EH (cell line): ENCODE data around the gene TJP2.

Source experiments
- DNase-seq: peaks from one replicate; pipeline ENCODE4 v3.0.0-alpha.2; 2015; ENCODE audit warnings: low read depth

The TJP2 gene

DNA sequence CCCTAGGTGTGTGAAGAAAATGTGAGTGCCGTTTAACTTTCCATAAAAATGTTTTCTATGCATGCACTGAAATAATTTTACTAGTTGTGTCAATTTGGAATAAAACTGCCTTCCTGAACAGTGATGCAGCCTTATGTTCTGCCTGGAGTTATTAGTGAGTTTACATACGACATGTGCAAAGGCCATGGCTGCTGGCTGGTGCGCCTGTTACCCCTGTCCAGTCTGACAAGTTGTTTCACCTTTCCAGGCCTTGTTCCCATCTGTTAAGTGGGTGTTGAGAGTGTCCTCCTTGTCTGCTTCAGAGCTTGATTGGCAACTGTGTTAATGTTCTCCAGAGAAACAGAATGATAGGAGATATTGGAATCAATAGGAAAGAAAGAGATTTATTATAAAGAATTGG is 60.6 kb downstream of the TJP2 start:
- DNase-seq, result no peak

DNA sequence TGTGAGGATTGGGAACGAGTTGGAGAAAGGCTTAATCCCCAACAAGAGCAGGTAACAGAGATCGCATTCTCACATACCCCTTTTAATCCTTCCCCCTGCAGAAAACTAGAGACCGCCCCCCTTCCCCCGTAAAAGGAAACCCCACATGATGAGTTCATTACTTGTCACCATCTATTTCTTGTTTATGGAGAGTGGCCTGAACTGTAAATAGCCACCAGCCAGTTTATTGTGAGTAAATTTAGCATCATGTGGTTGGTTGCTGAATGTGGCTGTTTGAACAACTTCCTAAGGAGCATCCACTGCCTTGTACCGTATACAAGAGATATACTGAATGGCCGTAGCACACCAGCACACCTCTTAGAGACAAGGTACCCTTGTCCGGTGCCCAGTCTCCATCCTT is 62.1 kb downstream of the TJP2 start:
- DNase-seq, result no peak

DNA sequence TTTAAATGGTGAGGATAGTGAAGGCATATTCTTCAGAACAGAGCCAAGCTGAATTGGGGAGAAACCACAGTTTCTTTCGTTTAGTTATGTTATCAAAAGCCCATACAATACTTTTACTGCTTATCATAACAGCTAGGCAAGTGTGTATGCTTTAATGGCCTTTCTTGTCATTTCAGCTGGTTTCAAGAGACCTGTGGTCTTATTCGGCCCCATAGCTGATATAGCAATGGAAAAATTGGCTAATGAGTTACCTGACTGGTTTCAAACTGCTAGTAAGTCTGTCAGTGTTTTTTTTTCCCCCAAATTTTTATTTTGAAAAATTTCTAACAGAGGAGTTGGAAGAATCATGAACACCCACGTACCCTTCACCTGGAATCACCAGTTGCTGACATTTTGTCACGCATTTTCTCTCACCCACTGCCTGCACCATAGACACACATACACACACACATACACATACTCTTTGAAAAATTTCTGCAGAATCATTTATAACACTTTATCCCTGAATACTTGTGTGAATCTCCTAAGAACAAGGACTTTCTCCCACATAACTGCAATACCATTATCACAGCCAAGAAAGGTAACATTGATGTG is 63.7 kb downstream of the TJP2 start:
- DNase-seq, result no peak

DNA sequence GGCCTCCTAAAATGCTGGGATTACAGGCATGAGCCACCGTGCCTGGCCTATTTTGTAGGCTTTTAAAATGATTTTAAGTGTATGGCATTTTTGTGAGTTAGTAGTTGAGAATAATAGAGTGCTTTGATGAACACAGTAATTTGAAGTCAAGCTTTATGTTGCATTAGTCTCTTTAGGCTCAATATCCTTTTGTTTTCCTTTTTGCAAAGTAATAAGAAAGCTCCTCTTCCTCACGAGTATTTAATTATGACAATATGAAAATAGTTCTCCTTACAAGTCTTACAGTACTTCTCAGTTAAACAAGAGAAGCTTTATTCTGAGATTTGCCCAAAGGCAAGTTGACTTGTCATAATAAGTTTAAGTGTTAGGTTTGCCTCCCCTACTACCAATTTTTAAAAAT is 69.0 kb downstream of the TJP2 start:
- no peak for DNase-seq

DNA sequence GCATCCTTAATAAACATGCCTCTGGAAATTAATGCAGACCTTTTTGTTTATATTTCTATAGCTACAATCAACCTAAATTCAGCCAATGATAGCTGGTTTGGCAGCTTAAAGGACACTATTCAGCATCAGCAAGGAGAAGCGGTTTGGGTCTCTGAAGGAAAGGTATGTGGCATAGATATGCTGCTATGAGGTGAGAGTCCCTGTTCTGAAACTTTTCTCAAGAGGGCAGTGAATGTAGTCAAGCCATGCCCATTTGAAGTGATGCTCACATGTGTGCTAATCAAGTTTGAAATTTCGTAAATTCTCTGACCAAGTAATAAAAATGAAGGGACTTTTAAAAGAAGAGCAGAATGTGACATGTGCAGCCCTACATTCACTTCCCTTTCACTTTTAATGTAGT is 72.6 kb downstream of the TJP2 start:
- no peak for DNase-seq

DNA sequence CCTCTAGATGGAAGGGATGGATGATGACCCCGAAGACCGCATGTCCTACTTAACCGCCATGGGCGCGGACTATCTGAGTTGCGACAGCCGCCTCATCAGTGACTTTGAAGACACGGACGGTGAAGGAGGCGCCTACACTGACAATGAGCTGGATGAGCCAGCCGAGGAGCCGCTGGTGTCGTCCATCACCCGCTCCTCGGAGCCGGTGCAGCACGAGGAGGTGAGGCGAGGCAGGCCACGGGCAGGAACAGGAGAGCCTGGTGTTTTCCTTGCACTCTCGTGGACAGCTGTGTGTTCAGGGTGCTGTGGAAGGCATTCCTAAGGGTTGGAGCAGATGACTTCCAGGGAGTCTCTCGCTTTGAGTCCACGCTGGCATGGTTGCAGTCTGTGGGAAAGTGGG is 73.9 kb downstream of the TJP2 start:
- DNase-seq, result no peak

DNA sequence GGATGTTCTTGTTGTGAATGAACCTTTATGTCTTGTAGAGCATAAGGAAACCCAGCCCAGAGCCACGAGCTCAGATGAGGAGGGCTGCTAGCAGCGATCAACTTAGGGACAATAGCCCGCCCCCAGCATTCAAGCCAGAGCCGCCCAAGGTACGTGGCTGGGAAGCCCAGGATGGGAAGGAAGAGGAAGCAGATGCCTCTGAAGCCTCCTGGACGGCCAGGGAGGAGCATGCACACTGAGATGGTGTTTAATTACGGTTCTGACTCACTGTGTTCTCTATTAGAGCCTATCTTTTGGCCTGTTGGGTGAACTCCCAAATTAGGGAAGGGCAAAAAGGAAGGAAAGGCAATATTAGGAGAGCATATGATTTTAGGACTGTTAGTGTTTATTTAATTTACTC is 75.3 kb downstream of the TJP2 start:
- peak; percentile 20 for DNase-seq

DNA sequence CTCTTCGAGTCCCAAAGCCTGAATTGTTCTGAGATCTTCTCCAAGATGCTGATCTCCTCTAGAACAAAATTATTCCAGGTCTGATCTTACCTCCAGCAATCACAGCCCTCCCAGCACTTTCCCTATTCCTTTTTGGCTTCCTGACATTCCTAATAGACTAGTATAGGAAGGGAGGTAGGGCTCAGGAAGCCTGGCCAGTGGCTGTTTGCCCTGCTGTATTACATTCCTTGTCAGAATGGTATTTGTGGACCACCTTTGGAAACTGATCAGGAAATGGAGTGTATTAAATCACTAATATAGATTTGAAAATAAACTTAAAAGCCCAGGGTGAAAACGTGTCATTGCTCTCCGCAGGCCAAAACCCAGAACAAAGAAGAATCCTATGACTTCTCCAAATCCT is 76.6 kb downstream of the TJP2 start:
- DNase-seq, result no peak

DNA sequence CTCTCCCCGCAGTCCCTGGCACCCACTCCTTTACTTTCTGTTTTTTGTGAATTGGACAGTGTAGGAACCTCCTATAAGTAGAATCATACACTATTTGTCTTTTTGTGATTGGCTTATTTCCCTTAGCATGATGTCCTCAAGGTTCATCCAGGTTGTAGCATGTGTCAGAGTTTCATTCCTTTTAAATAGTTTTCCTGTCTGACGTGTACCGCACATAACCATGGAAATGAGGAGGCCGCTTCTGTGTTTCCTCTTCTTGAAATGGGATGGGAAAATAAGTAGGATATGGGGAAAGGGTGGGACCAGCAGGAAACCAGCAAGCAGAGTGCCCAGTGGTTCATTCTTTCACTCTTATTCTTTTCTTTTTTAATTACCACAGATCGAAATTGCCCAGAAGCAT is 78.4 kb downstream of the TJP2 start:
- no peak for DNase-seq

DNA sequence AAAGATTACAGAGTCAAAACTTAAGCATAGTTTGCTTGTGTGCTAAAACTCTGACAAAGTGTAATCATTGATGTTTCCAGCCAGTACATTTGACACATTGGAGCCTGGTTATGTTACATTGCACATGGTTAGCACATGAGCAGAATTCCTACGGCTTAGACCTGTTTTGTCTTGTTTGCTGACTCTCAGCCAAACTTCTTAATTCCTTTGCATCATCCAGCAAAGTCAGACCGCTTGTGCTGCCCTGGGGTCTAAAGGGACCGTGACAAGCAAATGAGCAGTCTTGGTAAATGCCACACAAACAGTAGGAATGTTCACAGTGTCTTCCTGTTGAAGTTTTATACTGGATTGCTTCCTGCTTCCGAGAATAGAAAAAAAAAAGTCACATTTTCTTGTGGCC is 79.0 kb downstream of the TJP2 start:
- peak; percentile 38 for DNase-seq

DNA sequence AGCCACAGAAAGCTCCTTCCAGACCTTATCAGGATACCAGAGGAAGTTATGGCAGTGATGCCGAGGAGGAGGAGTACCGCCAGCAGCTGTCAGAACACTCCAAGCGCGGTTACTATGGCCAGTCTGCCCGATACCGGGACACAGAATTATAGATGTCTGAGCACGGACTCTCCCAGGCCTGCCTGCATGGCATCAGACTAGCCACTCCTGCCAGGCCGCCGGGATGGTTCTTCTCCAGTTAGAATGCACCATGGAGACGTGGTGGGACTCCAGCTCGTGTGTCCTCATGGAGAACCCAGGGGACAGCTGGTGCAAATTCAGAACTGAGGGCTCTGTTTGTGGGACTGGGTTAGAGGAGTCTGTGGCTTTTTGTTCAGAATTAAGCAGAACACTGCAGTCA is 80.1 kb downstream of the TJP2 start:
- no peak for DNase-seq

DNA sequence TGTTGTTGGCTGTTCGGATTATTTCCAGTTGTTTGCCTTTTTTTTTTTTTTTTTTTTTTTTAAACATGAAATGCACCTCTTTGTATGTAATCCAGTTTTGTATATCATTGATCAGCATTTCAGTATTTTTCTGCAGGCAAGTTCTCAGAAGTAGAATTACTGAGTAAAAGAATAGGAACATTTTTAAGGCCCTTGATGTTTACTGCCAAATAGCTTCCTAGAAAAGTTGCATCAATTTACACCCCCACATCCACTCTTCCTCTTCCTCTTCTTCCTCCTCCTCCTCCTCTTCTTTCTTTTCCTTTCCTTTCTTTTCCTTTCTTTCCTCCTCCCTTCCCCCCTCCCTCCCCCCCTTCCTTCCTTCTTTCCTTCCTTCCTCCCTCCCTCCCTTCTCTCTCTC is 81.5 kb downstream of the TJP2 start:
- DNase-seq, result no peak

DNA sequence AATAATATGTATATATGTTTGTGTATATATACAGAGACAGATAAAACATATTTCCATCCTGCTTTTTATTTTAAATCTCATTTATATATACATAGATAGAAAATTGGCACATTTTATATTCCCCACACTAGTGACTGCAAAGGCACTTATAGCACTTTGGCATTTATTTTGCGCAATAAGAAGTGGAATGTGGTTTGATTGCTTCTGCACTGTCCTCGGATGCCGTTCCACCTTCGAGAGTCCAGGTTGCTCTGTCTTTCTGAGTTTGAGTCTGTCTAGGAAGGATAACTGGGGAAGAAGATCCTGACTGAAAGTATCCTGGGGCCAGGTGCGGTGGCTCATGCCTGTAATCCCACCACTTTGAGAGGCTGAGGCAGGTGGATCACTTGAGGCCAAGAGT is 84.5 kb downstream of the TJP2 start:
- DNase-seq, result no peak

DNA sequence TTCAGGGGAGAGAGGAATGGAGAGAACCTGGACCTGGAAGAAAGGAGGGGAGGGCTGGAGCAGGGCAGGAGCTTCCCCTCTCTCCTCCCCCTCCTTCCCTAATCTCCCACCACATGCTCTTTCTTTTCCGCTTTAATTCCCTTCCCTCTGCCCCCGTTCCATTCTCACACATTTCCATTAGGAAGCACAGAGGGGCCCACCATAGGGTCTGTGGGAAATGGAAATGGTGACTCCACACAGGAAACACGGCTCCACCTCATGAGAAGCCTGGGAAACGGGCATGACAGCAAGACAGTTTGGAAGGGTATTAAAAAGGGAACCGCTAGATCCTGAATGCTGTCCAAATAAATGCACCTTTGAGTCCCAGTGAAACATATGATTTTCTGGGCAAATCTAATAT is 86.1 kb downstream of the TJP2 start:
- no peak for DNase-seq

DNA sequence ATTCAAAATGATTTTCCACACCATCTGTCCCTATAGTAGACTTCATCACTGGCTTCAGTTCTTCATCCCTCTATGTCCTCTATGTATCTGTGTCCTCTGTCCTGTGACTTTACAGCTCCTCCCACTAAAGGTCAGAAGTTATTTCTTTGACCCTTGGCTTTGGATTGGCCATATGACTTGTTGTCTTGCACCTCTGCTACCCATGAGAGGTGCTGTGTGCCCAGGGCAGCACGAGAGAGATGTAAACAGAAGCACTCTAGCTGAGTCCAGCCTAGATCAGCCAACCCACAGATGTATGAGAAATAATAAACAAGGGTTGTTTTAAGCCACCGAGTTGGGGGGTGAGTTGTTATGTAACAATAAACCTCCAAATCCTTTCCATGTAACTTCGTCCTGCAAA is 87.6 kb downstream of the TJP2 start:
- DNase-seq, result no peak

DNA sequence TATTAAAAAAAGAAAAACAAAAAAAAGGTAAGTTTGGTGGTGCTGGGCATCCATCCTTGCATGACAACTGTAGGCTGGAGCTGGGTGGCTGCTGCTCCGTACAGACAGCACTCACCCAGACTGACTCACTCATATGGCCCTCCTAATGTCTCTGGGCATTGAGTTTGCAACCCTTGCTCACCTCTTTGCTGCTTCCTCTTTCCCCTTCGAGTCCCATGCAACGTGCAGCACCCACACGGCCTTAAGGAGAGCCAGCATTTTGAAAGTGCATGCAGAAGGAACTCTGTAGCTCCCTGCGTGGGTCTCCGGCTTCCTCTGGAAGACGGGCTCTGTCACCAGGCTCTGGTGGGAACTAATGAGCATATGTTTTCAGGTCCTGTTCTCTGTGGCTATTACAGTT is 90.4 kb downstream of the TJP2 start:
- DNase-seq, result no peak

DNA sequence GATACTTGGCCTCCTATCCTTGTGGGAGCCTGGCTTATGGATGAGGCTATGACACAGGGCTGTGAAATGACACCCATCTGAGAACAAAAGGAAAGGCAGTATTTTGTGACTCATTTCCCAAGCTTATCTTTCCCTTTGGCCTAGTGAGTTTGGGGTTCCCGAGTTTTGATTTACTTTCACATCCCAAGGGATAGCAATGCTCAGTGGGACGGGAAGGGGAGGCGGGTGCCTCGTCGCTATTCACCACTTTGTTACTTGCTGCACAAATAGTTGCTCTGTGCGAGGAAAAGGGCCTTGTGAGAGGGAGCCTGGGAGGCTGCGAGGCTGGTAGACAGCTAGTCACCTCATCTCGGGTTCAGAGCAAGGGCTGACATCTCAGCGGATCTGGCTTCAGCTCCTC is 91.8 kb downstream of the TJP2 start:
- peak; percentile 8 for DNase-seq

DNA sequence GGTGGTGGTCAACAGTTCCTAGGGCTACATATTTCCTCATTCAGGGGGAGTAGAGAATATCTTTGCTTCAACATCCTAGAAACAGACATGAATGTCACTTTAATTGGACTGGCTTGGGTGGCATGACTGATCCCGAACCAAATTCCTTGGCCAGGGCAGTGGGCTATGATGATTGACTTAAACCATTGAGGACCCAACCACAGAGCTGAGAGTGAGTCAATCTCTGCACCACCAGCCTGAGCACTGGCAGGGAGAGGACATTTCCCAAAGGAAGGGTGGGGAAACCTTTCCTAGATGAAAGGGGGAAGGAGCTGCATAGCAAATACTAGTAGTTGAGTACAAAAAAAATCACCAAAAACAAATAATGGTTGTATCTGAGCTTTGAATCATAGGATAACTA is 98.1 kb downstream of the TJP2 start:
- DNase-seq, result no peak

DNA sequence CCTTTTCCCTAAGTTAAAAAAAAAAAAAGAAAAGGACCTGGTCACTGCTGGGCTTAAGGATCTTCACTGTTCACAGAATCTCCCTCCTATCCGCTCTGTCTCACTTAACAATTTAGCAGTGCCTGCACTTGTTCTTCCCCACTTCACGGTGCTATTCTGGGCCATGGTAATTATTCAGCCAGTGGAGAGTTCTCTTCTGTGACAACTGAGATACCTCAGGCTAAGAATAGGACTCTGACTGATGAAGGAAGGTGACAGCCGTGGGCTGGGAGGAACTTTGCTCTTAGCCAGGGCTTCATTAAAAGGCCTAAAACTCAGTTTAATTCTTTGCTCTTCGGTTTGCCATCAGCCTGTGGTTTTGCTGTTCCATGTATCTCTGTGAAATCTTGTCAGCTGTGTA is 99.1 kb downstream of the TJP2 start:
- no peak for DNase-seq

DNA sequence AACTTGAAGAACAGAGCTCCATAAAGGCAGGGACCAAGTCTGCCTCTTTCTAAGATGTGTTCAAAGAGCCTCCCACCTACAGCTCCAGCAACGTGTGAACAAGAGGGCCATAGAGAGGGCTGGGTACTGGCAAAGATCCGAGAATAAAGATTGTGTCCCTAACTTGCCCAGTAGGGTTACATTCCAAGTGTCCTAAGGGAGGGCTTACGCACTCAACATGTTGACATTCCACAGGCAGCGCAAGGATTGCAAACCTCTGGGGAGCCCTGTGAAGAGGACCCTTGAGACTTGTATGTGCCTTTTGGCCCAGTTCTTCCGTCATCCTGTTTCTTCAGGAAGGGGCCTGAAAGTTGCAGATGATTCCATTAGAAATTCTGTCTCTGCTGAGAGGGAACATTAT is 102.7 kb downstream of the TJP2 start:
- no peak for DNase-seq

DNA sequence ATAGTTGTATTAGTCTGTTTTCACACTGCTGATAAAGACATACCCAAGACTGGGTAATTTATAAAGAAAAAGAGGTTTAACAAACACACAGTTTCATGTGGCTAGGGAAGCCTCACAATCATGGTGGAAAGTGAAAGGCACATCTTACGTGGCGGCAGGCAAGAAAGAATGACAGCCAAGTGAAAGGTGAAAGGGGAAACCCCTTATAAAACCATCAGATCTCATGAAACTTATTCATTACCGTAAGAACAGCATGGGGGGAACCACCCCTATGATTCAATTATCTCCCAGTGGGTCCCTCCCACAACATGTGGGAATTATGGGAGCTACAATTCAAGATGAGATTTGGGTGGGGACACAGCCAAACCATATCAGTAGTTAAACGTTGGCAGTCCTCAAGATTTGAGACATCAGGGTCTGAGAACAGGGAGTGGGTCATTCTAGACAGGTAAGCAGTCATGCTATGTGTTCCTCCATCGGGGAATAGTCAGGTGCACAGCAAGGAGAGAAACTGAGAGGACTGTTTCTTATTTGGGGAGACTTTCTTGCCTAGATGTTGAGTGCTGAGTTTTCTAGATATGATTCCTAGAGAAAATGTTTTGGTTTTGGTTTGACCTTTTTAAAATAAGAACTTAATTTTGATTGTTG is 105.1 kb downstream of the TJP2 start:
- no peak for DNase-seq

DNA sequence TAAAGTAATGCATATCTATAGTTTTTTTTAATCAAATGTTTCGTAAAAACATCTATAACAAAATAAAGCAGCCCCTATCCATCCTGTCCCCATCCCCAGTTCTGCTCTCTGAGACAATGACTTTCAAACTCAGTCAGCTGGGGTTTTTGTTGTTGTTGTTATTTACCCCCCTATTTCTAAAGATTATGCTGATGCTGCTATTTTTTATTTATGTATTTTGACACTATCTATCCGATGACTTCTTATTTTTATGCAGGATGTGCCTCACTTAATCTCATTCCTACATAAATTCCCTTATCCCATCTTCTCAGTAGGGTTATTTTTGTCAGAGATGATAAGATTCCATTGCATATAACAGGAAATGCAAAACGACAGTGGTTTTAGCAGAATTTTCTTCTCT is 105.7 kb downstream of the TJP2 start:
- no peak for DNase-seq

DNA sequence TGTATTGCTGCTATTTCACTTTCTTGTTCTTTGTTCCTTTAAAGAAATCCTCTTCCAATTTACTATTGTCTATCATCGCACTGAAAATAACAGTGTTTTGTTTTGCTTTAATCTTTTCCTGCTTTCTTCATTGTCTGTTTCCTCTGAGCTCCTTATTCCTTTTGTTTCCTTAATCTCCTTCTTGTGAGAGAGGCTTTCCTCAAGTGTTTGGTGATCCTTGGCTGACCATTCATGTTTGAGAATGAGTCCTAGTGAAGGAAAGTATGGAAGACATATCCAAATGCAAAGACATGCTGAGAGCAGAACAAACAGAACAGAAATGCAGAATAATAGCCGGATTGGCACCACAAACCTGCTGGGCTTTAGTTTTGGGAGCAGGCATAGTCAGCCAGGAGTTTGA is 108.9 kb downstream of the TJP2 start:
- DNase-seq, result no peak

DNA sequence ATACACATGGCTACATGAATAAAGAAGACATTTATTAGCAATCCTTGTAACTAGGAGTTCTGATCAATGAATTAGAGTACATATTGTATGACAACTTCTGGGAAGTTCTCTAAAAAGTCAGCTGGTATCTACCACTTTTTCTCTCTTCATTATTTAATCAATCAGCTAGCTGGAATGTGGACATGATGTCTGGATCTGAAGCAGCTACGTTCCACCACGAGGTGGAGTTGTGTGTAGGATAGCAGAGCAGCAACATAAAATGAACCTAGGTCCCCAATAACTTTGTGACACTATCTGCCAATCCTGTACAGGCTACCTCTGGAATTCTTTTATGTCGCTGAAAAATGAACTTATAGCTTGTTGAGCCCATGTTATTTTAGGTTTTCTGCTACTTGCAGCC is 118.0 kb downstream of the TJP2 start:
- DNase-seq, result peak; percentile 3

DNA sequence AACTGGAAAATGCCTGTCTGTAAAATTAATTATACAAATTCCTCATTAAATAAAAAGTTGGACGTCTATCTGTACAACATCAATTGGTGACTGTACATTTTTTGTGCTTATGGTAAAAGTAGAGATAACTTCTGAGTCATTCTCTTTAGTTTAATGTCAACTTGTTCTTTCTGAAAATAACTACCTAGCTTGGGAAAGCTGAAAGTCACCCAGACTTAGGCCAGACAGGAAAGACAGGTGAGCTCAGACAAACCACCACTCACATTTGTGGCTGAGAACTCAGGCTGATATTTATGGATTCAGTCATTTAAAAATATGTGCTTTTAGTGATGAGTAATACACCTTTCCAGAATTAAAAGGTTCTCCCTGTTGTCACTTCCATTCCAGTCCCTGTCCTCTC is 119.1 kb downstream of the TJP2 start:
- no peak for DNase-seq
